Right atrium auricular region (tissue), 2 donors: ENCODE results near the gene PDLIM3. TPM values are rescaled to one million over a fixed set of nuclear protein-coding genes. Genes with fewer than 3 reads are reported as not detected.
"Not testable (repeated sequence)": the region's sequence is repeated elsewhere in the genome, so short reads cannot be mapped to it uniquely, and the experiment has no call there.

Experiments
- DNase-seq: peaks from one replicate; pipeline ENCODE4 v3.0.0-alpha.2; 2019; ENCODE audit warnings: low spot score
- H3K27ac ChIP-seq, 2 donors: fragments of 200-600 bp; sonication (generic); 1 replicate in 1 of 2; 2 replicates in 1 of 2; pipeline ENCODE4 v1.5.1; 2016 to 2019
- H3K27me3 ChIP-seq, 2 donors: fragments of 200-600 bp; sonication (generic); one replicate each; pipeline versions ENCODE4 v1.5.1 to v1.6.0; 2017 to 2019
- H3K36me3 ChIP-seq: fragments of 200-600 bp; sonication (generic); one replicate; pipeline ENCODE4 v1.5.1; 2016
- H3K4me1 ChIP-seq, 2 donors: fragments of 200-600 bp; sonication (generic); one replicate each; pipeline versions ENCODE4 v1.5.1 to v1.6.0; 2017 to 2019
- H3K4me3 ChIP-seq, 2 donors: fragments of 200-600 bp; sonication (generic); 1 replicate in 1 of 2; 2 replicates in 1 of 2; pipeline ENCODE4 v1.5.1; 2017 to 2019; ENCODE audit warnings: mild to moderate bottlenecking in 1 of 2, moderate library complexity in 1 of 2
- H3K9me3 ChIP-seq, 2 donors: fragments of 200-600 bp; sonication (generic); one replicate each; pipeline ENCODE4 v1.5.1; 2019
- CTCF ChIP-seq, 2 donors: fragments of 200-600 bp; sonication (generic); IDR thresholded peaks; one replicate each; pipeline ENCODE4 v1.5.1; 2019; ENCODE audit warnings: antibody characterized with exemption in 2 of 2
- total RNA-seq, 2 donors: library from RNA; depleted of rRNA; stranded (reverse); fragments of >200 nt; gene quantifications; one replicate each; pipeline ENCODE4 v1.1.0, GENCODE V29; 2016

PDLIM3 gene
- total RNA-seq, 2 donors from 2014 or later, result 476 to 783 TPM

GRCh38 chr4:185512516-185512915, 22.8 kb downstream of the PDLIM3 start:
- DNase-seq, result no peak
- H3K27me3 ChIP-seq, result no peaks in the 10 kb centered on the region
- H3K4me3 ChIP-seq, result no peak overlapping the region
- TF ChIP-seq CTCF (IDR thresholded peaks at IDR 0.05), result no peak
- H3K9me3 ChIP-seq, result no peaks in the 10 kb centered on the region
- peaks cover 50% of the 10 kb centered on the region for H3K36me3 ChIP-seq
- peaks cover 0 to 23% of the 10 kb centered on the region in 2 donors for H3K4me1 ChIP-seq
- peak overlapping the region; percentile 63 to 94 for H3K27ac ChIP-seq

- not testable (repeated sequence) for H3K9me3 ChIP-seq, H3K4me3 ChIP-seq, DNase-seq, H3K27me3 ChIP-seq
- Histone ChIP-seq H3K36me3 (peaks cover 47% of the 10 kb centered on the region), H3K27ac (peak overlapping the region; percentile 63 to 94), H3K4me1 (peaks cover 0 to 23% of the 10 kb centered on the region in 2 donors)
Measured at GRCh38 chr4:185511243-185511642, 24.1 kb downstream of the PDLIM3 start.

GRCh38 chr4:185510806-185511205, 24.5 kb downstream of the PDLIM3 start:
- Histone ChIP-seq H3K4me1 (peaks cover 0 to 23% of the 10 kb centered on the region in 2 donors), H3K9me3 (no peaks in the 10 kb centered on the region), H3K27me3 (no peaks in the 10 kb centered on the region), H3K4me3 (no peak overlapping the region), H3K27ac (peak overlapping the region; percentile 63 to 94), H3K36me3 (peaks cover 48% of the 10 kb centered on the region)
- TF ChIP-seq CTCF (IDR thresholded peaks at IDR 0.05), result no peak
- DNase-seq, result no peak

- TF ChIP-seq CTCF (IDR thresholded peaks at IDR 0.05), result no peak
- Histone ChIP-seq H3K9me3 (no peaks in the 10 kb centered on the region), H3K4me1 (peaks cover 0 to 8% of the 10 kb centered on the region in 2 donors), H3K27ac (peak overlapping the region; percentile 46 to 94), H3K36me3 (peaks cover 34% of the 10 kb centered on the region), H3K4me3 (no peak overlapping the region), H3K27me3 (no peaks in the 10 kb centered on the region)
- no peak for DNase-seq
Measured at GRCh38 chr4:185508181-185508580, 27.1 kb downstream of the PDLIM3 start.

- no peak for TF ChIP-seq CTCF (IDR thresholded peaks at IDR 0.05)
- H3K36me3 ChIP-seq, result peaks cover 40% of the 10 kb centered on the region
- DNase-seq, result no peak
- H3K9me3 ChIP-seq, result no peaks in the 10 kb centered on the region
- H3K4me1 ChIP-seq, result peaks cover 0 to 4% of the 10 kb centered on the region in 2 donors
- H3K27me3 ChIP-seq, result no peaks in the 10 kb centered on the region
- H3K27ac ChIP-seq, result peak overlapping the region; percentile 83 to 94
- no peak overlapping the region for H3K4me3 ChIP-seq
Measured at GRCh38 chr4:185506422-185506821, 28.9 kb downstream of the PDLIM3 start.

- H3K27me3 ChIP-seq, result no peaks in the 10 kb centered on the region
- H3K4me1 ChIP-seq, result peaks cover 0 to 4% of the 10 kb centered on the region in 2 donors
- H3K9me3 ChIP-seq, result no peaks in the 10 kb centered on the region
- no peak for TF ChIP-seq CTCF (IDR thresholded peaks at IDR 0.05)
- peaks cover 48% of the 10 kb centered on the region for H3K36me3 ChIP-seq
- H3K4me3 ChIP-seq, result no peak overlapping the region
- peak overlapping the region; percentile 83 to 94 for H3K27ac ChIP-seq
- DNase-seq, result peak; percentile 95
Measured at GRCh38 chr4:185504098-185505047, 30.9 kb downstream of the PDLIM3 start.
